IMR-90 (cell line): ENCODE data around the gene CTNND2. TPM values are rescaled to one million over a fixed set of nuclear protein-coding genes. Genes with fewer than 3 reads are reported as not detected.

Experiments used
- ATAC-seq: fragments of 200-7000 bp; cut with Tn5 transposase; 2 replicates; pipeline ENCODE4 v1.9.1; 2020; ENCODE audit warnings: low read depth, mild to moderate bottlenecking, moderate library complexity
- BruUV-seq: library from RNA; stranded (reverse); fragments of 400-500 nt; replicated peaks from 2 replicates; lab custom pipeline; 2021; lab: Mats Ljungman, UMichigan
- CTCF ChIA-PET: fragments of 300-600 bp; formaldehyde crosslinking; extraction: SDS; loops from one replicate; lab custom pipeline; 2021; ENCODE audit warnings: antibody characterized with exemption; lab: Yijun Ruan, JAX
- POLR2A ChIA-PET: fragments of 300-600 bp; sonication (Branson Sonifier 250); formaldehyde crosslinking; loops from one replicate; lab custom pipeline; 2022; ENCODE audit warnings: antibody characterized with exemption; ENCODE audit not compliant: unreplicated experiment; lab: Charles Lee
- DNase-seq: peaks from one replicate; pipeline ENCODE4 v3.0.0; 2013
- H2AFZ ChIP-seq: replicated peaks from 2 replicates; pipeline ENCODE3; 2013; ENCODE audit warnings: low read length, mild to moderate bottlenecking; ENCODE audit not compliant: poor library complexity
- H2AK5ac ChIP-seq: 2 replicates; pipeline ENCODE4 v1.6.1; 2013; ENCODE audit warnings: low read depth, low read length, inconsistent platforms
- H2AK9ac ChIP-seq: replicated peaks from 2 replicates; pipeline ENCODE3; 2013; ENCODE audit warnings: mild to moderate bottlenecking, low read depth, low read length, moderate library complexity; ENCODE audit not compliant: poor library complexity
- H2BK120ac ChIP-seq: 2 replicates; pipeline ENCODE4 v1.6.1; 2013; ENCODE audit warnings: low read depth, low read length, inconsistent platforms
- H2BK15ac ChIP-seq: 3 replicates; pipeline ENCODE4 v1.6.1; 2013; ENCODE audit warnings: low read depth, low read length, inconsistent platforms
- H2BK20ac ChIP-seq: 2 replicates; pipeline ENCODE4 v1.6.1; 2013; ENCODE audit warnings: low read depth, mild to moderate bottlenecking, inconsistent platforms, low read length, moderate library complexity
- H2BK5ac ChIP-seq: 2 replicates; pipeline ENCODE4 v1.6.1; 2013; ENCODE audit warnings: mild to moderate bottlenecking, low read depth, low read length, inconsistent platforms; ENCODE audit not compliant: poor library complexity, severe bottlenecking
- H3K14ac ChIP-seq: replicated peaks from 2 replicates; pipeline ENCODE4 v1.6.1; 2013; ENCODE audit warnings: low read depth, low read length, inconsistent platforms
- H3K18ac ChIP-seq: 2 replicates; pipeline ENCODE4 v1.6.1; 2013; ENCODE audit warnings: low read depth, low read length, control low read depth
- H3K23ac ChIP-seq: 2 replicates; pipeline ENCODE4 v1.6.1; 2013; ENCODE audit warnings: low read depth, low read length, inconsistent platforms
- H3K27ac ChIP-seq: 2 replicates; pipeline ENCODE4 v1.5.1; 2013; ENCODE audit warnings: mild to moderate bottlenecking, control low read depth, low read length; ENCODE audit not compliant: insufficient read depth
- H3K27me3 ChIP-seq: 2 replicates; pipeline ENCODE4 v1.6.1; 2013; ENCODE audit warnings: low read length; ENCODE audit not compliant: control insufficient read depth, insufficient read depth
- H3K36me3 ChIP-seq: 2 replicates; pipeline ENCODE4 v1.6.1; 2013; ENCODE audit warnings: low read length, mixed read lengths; ENCODE audit not compliant: control insufficient read depth, insufficient read depth
- H3K4ac ChIP-seq: 2 replicates; pipeline ENCODE4 v1.6.1; 2013; ENCODE audit warnings: low read depth, low read length, inconsistent platforms
- H3K4me1 ChIP-seq: 2 replicates; pipeline ENCODE4 v1.6.1; 2013; ENCODE audit warnings: low read length, mixed read lengths; ENCODE audit not compliant: control insufficient read depth, insufficient read depth
- H3K4me2 ChIP-seq: 2 replicates; pipeline ENCODE4 v1.6.1; 2013; ENCODE audit warnings: low read depth, mild to moderate bottlenecking, control low read depth, low read length, moderate library complexity
- H3K4me3 ChIP-seq: 2 replicates; pipeline ENCODE4 v1.5.1; 2013; ENCODE audit warnings: low read depth, mild to moderate bottlenecking, control low read depth, low read length, moderate library complexity; ENCODE audit not compliant: insufficient read depth
- H3K56ac ChIP-seq: 2 replicates; pipeline ENCODE4 v1.6.1; 2013; ENCODE audit warnings: low read length, inconsistent platforms; ENCODE audit not compliant: insufficient read depth; ENCODE audit errors: extremely low read depth
- H3K79me1 ChIP-seq, 2 experiments: 2 replicates each; pipeline ENCODE4 v1.6.1; 2013; ENCODE audit warnings: low read length in 2 of 2, inconsistent platforms in 1 of 2, low read depth in 1 of 2
- H3K9ac ChIP-seq: 2 replicates; pipeline ENCODE4 v1.6.1; 2013; ENCODE audit warnings: low read depth, low read length, control low read depth
- H3K9me1 ChIP-seq: 2 replicates; pipeline ENCODE4 v1.6.1; 2013; ENCODE audit warnings: low read length, inconsistent platforms; ENCODE audit not compliant: insufficient read depth
- H3K9me3 ChIP-seq: 2 replicates; pipeline ENCODE4 v1.6.1; 2013; ENCODE audit warnings: low read length; ENCODE audit not compliant: control insufficient read depth, insufficient read depth
- H4K20me1 ChIP-seq: 2 replicates; pipeline ENCODE4 v1.6.1; 2013; ENCODE audit warnings: low read length, inconsistent platforms; ENCODE audit not compliant: insufficient read depth
- H4K5ac ChIP-seq: 2 replicates; pipeline ENCODE4 v1.6.1; 2013; ENCODE audit warnings: mild to moderate bottlenecking, low read depth, low read length, control low read depth
- H4K8ac ChIP-seq, 2 experiments: 2 replicates each; pipeline ENCODE4 v1.6.1; 2013; ENCODE audit warnings: low read depth in 2 of 2, low read length in 2 of 2, control low read depth in 1 of 2, inconsistent platforms in 1 of 2
- H4K91ac ChIP-seq: 2 replicates; pipeline ENCODE4 v1.6.1; 2013; ENCODE audit warnings: low read depth, low read length, inconsistent platforms; ENCODE audit not compliant: insufficient read depth
- BHLHE40 ChIP-seq: fragments of 150-350 bp; IDR thresholded peaks from 2 replicates; pipeline ENCODE4 v1.6.1; 2016; ENCODE audit warnings: mild to moderate bottlenecking, low read depth, low read length
- CHD1 ChIP-seq: IDR thresholded peaks from 2 replicates; pipeline ENCODE4 v1.6.1; 2012; ENCODE audit warnings: low read depth, low read length, improper control_type of control experiment
- ELK1 ChIP-seq: fragments of 150-350 bp; IDR thresholded peaks from 2 replicates; pipeline ENCODE4 v1.6.1; 2016; ENCODE audit warnings: low read depth, mild to moderate bottlenecking, low read length, moderate library complexity, borderline replicate concordance
- MAZ ChIP-seq: IDR thresholded peaks from 2 replicates; pipeline ENCODE4 v1.6.1; 2012; ENCODE audit warnings: low read depth, mild to moderate bottlenecking, low read length, improper control_type of control experiment, moderate library complexity, borderline replicate concordance
- MXI1 ChIP-seq: IDR thresholded peaks from 2 replicates; pipeline ENCODE4 v1.6.1; 2012; ENCODE audit warnings: low read depth, mild to moderate bottlenecking, low read length, moderate library complexity, borderline replicate concordance
- POLR2A ChIP-seq: IDR thresholded peaks from 2 replicates; pipeline ENCODE4 v1.6.1; 2012; ENCODE audit warnings: mild to moderate bottlenecking, low read depth, low read length
- RCOR1 ChIP-seq: IDR thresholded peaks from 2 replicates; pipeline ENCODE4 v1.6.1; 2012; ENCODE audit warnings: mild to moderate bottlenecking, low read length, improper control_type of control experiment; ENCODE audit not compliant: insufficient replicate concordance
- RFX5 ChIP-seq: IDR thresholded peaks from 2 replicates; pipeline ENCODE4 v1.8.0; 2012; ENCODE audit warnings: low read depth, mild to moderate bottlenecking, low read length, moderate library complexity
- SMC3 ChIP-seq: fragments of 150-350 bp; IDR thresholded peaks from 2 replicates; pipeline ENCODE4 v1.6.1; 2016; ENCODE audit warnings: low read depth, mild to moderate bottlenecking, antibody characterized with exemption, low read length, moderate library complexity
- WGBS, 2 experiments: methylation state at CpG; one replicate each; pipeline versions ENCODE4 v1.1.5 to v1.1.7; 2013; ENCODE audit warnings: missing lambda C conversion rate in 2 of 2; ENCODE audit not compliant: insufficient read length in 1 of 2; ENCODE audit errors: extremely low coverage in 2 of 2; 5-methylcytosine and 5-hydroxymethylcytosine counted together
- dilution Hi-C: fragments of 300-500 bp; cut with HindIII; formaldehyde crosslinking; loops from one replicate; pipeline ENCODE4 v1.14.3; 2018; ENCODE audit warnings: low sequenced_read_pairs; ENCODE audit not compliant: unreplicated experiment
- in situ Hi-C: fragments of 300-500 bp; cut with MboI; formaldehyde crosslinking; loops from 3 replicates; pipeline ENCODE4 v1.14.3; 2019; ENCODE audit warnings: low sequenced_read_pairs, inconsistent platforms, mixed read lengths
- intact Hi-C: fragments of 100-400 bp; cut with micrococcal nuclease; formaldehyde crosslinking; loops from 2 replicates; pipeline ENCODE4 v1.10.0; 2022
- polyA plus RNA-seq, 3 experiments: library from polyadenylated mRNA; depleted of rRNA; stranded (reverse); fragments of >200 nt; gene quantifications; 2 replicates each; pipeline ENCODE4 v1.2.3, GENCODE V29; 2012; ENCODE audit warnings: low replicate concordance in 1 of 3
- total RNA-seq: library from RNA; depleted of rRNA; stranded (reverse); fragments of >200 nt; gene quantifications from 2 replicates; pipeline ENCODE4 v1.2.3, GENCODE V29; 2012

The CTNND2 gene
- total and polyA plus RNA-seq, 2 of the 4 experiments (the other 2 are of a cell fraction), result not detected

GRCh38 chr5:10975945-10976344 is 928.3 kb downstream of the CTNND2 start:
- H2BK120ac ChIP-seq, result no peak overlapping the region
- TF ChIP-seq CHD1 (no peak), RFX5 (no peak), MXI1 (no peak), MAZ (no peak), ELK1 (no peak), POLR2A (no peak), RCOR1 (no peak), BHLHE40 (no peak), SMC3 (no peak)

More at GRCh38 chr5:10975945-10976344, 928.3 kb downstream of the CTNND2 start:
- Histone ChIP-seq H2BK15ac (no peak overlapping the region), H3K79me1 (no peaks in the 10 kb centered on the region), H3K9me3 (no peaks in the 10 kb centered on the region; the same call in 1 of the 2 replicates), H3K4me3 (no peak overlapping the region), H3K56ac (no peak overlapping the region), H3K18ac (no peak overlapping the region), H3K27me3 (peaks cover 13% of the 10 kb centered on the region), H3K23ac (no peak overlapping the region), H4K91ac (no peak overlapping the region), H3K4ac (no peak overlapping the region), H3K9me1 (no peaks in the 10 kb centered on the region), H4K20me1 (no peaks in the 10 kb centered on the region), H2AK5ac (no peak overlapping the region), H3K14ac (no peak overlapping the region), H2BK5ac (no peak overlapping the region), H3K27ac (no peak overlapping the region), H3K36me3 (no peaks in the 10 kb centered on the region), H2AK9ac (no peak overlapping the region), H4K8ac (no peak overlapping the region), H4K5ac (no peak overlapping the region), H3K9ac (no peak overlapping the region), H2BK20ac (no peak overlapping the region), H3K4me1 (no peaks in the 10 kb centered on the region), H2AFZ (no peak overlapping the region), H3K4me2 (no peak overlapping the region)
- BruUV-seq, result no TSS peak
- dilution Hi-C loops, result no loop called here
- intact Hi-C loops, result no loop called here
- CTCF ChIA-PET, result no interaction called here
- ATAC-seq (no peak), DNase-seq (no peak)
- 83% methylated on average over 1 of the region's 4 CpGs; no CpG with 5 or more reads in 1 of the 2 experiments for WGBS, 2 experiments
- POLR2A ChIA-PET, result no interaction called here
- in situ Hi-C loops, result no loop called here
